Keratinocyte (primary cell): ENCODE measurements around the gene PCDH1. TPM values are rescaled to one million over a fixed set of nuclear protein-coding genes. Genes with fewer than 3 reads are reported as not detected.

ENCODE experiments used
- DNase-seq: peaks from one replicate; pipeline ENCODE4 v3.0.0-alpha.2; 2011; ENCODE audit warnings: low read depth, missing footprints, low spot score
- FAIRE-seq: peaks from 2 replicates; lab custom pipeline; 2011; peaks lifted over from hg19 to GRCh38; lab: Jason Lieb, UNC
- H2AFZ ChIP-seq: 2 replicates; pipeline ENCODE4 v1.6.0; 2012; ENCODE audit warnings: low read length, control low read depth, inconsistent platforms; ENCODE audit not compliant: control insufficient read depth
- H3K27ac ChIP-seq: 2 replicates; pipeline ENCODE4 v1.5.1; 2011; ENCODE audit warnings: low read length; ENCODE audit not compliant: control insufficient read depth, insufficient read depth
- H3K27me3 ChIP-seq: 3 replicates; pipeline ENCODE4 v1.6.0; 2011; ENCODE audit warnings: low read length; ENCODE audit not compliant: control insufficient read depth, insufficient read depth; ENCODE audit errors: extremely low read depth
- H3K36me3 ChIP-seq, 2 experiments: 2 replicates in 1 of 2; 3 replicates in 1 of 2; pipeline ENCODE4 v1.5.1; 2011; ENCODE audit warnings: low read length in 2 of 2, mild to moderate bottlenecking in 1 of 2; ENCODE audit not compliant: control insufficient read depth in 2 of 2, insufficient read depth in 2 of 2; ENCODE audit errors: extremely low read depth in 1 of 2
- H3K4me1 ChIP-seq: 3 replicates; pipeline ENCODE4 v1.5.1; 2011; ENCODE audit warnings: low read length; ENCODE audit not compliant: control insufficient read depth, insufficient read depth; ENCODE audit errors: extremely low read depth
- H3K4me2 ChIP-seq: 3 replicates; pipeline ENCODE4 v1.6.0; 2011; ENCODE audit warnings: low read depth, low read length; ENCODE audit not compliant: control insufficient read depth, insufficient read depth; ENCODE audit errors: extremely low read depth
- H3K4me3 ChIP-seq, 3 experiments: fragments of 200-600 bp in 1 of 3; sonication (generic) in 1 of 3; 2 replicates in 2 of 3; 3 replicates in 1 of 3; pipeline ENCODE4 v1.5.1; 2011 to 2016; ENCODE audit warnings: low read length in 3 of 3, mild to moderate bottlenecking in 3 of 3, control low read depth in 2 of 3, inconsistent platforms in 1 of 3, low read depth in 1 of 3, mixed read lengths in 1 of 3, mixed run types in 1 of 3, moderate library complexity in 1 of 3; ENCODE audit not compliant: control insufficient read depth in 2 of 3, insufficient read depth in 2 of 3; ENCODE audit errors: extremely low read depth in 1 of 3
- H3K79me2 ChIP-seq: 2 replicates; pipeline ENCODE4 v1.6.0; 2012; ENCODE audit warnings: low read length; ENCODE audit not compliant: control insufficient read depth, insufficient read depth
- H3K9ac ChIP-seq: 3 replicates; pipeline ENCODE4 v1.6.0; 2011; ENCODE audit warnings: low read length; ENCODE audit not compliant: control insufficient read depth, insufficient read depth; ENCODE audit errors: extremely low read depth
- H3K9me1 ChIP-seq: 3 replicates; pipeline ENCODE4 v1.6.0; 2011; ENCODE audit warnings: low read length; ENCODE audit not compliant: control insufficient read depth, insufficient read depth; ENCODE audit errors: extremely low read depth
- H3K9me3 ChIP-seq: 2 replicates; pipeline ENCODE4 v1.5.1; 2012; ENCODE audit warnings: low read depth, low read length; ENCODE audit not compliant: control insufficient read depth
- H4K20me1 ChIP-seq: 3 replicates; pipeline ENCODE4 v1.6.0; 2011; ENCODE audit warnings: low read length; ENCODE audit not compliant: control insufficient read depth, insufficient read depth; ENCODE audit errors: extremely low read depth
- EZH2 ChIP-seq: IDR thresholded peaks from one replicate; pipeline ENCODE4 v1.6.1; 2012; ENCODE audit warnings: inconsistent platforms, mild to moderate bottlenecking, low read length, moderate library complexity
- dilution Hi-C: fragments of 300-500 bp; cut with MboI; formaldehyde crosslinking; loops from one replicate; pipeline ENCODE4 v1.7.0; 2020; ENCODE audit warnings: low sequenced_read_pairs; ENCODE audit not compliant: extremely low pct_ligation_motif_present
- polyA plus RNA-seq, 5 experiments: library from polyadenylated mRNA; depleted of rRNA in 3 of 5; stranded (reverse) in 3 of 5; stranded (forward) in 1 of 5; unstranded in 1 of 5; fragments of >200 nt; gene quantifications; 1 replicate in 1 of 5; 2 replicates in 3 of 5; 3 replicates in 1 of 5; pipeline versions ENCODE4 v1.2.1 to v1.2.3, GENCODE V29; 2011 to 2012; ENCODE audit warnings: missing spikeins in 2 of 5, low read depth in 1 of 5, low replicate concordance in 1 of 5
- TF ChIP-seq, protein P1 (sequence below), 3 experiments: IDR thresholded peaks in 1 of 3; conservative IDR thresholded peaks in 1 of 3; optimal IDR thresholded peaks in 1 of 3; 2 replicates in 2 of 3; 3 replicates in 1 of 3; pipeline versions ENCODE3 to v1.5.1; 2011; ENCODE audit warnings: low read length in 3 of 3, mild to moderate bottlenecking in 3 of 3, moderate library complexity in 2 of 3, control low read depth in 1 of 3, inconsistent platforms in 1 of 3; ENCODE audit not compliant: insufficient read depth in 2 of 3; ENCODE audit errors: extremely low read depth in 1 of 3

Gene PCDH1
- polyA plus RNA-seq, 1 donor (not counting 4 experiments of a cell fraction or from before 2014, with no cell fraction given) = 10.0 TPM

DNA sequence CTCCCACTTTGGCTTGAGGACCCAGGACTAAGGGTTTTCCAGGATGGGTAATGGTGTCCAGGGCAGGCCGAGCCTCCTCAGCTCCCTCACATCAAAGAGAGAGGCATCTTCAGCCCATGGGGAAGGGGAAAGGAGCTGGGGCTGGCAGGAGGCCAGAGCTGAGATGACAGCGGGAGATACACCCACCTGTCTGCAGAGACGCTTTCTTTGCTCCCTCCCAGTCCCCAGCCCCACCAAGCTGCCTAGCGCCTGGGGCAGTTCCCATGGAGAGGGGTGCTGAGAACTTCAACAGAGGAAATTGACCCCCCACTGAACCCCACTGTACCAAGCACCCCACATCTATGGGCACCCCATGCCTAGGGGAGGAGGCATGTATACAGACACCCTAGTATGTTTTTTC, 10.6 kb downstream of the PCDH1 start:
- Histone ChIP-seq H3K9me1 (no peaks in the 10 kb centered on the region), H3K4me1 (peaks cover 39% of the 10 kb centered on the region), H2AFZ (no peak overlapping the region), H4K20me1 (no peaks in the 10 kb centered on the region), H3K4me3 (no peak overlapping the region), H3K27ac (no peak overlapping the region), H3K79me2 (no peaks in the 10 kb centered on the region), H3K9me3 (no peaks in the 10 kb centered on the region), H3K9ac (no peak overlapping the region), H3K27me3 (no peaks in the 10 kb centered on the region), H3K36me3 (peaks cover 5 to 14% of the 10 kb centered on the region in 2 experiments), H3K4me2 (no peak overlapping the region)
- no peak for FAIRE-seq
- TF ChIP-seq, protein P1, sequence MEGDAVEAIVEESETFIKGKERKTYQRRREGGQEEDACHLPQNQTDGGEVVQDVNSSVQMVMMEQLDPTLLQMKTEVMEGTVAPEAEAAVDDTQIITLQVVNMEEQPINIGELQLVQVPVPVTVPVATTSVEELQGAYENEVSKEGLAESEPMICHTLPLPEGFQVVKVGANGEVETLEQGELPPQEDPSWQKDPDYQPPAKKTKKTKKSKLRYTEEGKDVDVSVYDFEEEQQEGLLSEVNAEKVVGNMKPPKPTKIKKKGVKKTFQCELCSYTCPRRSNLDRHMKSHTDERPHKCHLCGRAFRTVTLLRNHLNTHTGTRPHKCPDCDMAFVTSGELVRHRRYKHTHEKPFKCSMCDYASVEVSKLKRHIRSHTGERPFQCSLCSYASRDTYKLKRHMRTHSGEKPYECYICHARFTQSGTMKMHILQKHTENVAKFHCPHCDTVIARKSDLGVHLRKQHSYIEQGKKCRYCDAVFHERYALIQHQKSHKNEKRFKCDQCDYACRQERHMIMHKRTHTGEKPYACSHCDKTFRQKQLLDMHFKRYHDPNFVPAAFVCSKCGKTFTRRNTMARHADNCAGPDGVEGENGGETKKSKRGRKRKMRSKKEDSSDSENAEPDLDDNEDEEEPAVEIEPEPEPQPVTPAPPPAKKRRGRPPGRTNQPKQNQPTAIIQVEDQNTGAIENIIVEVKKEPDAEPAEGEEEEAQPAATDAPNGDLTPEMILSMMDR (optimal IDR thresholded peaks at IDR 0.05 in 1 of 3, IDR thresholded peaks at IDR 0.05 in 1 of 3, conservative IDR thresholded peaks at IDR 0.05 in 1 of 3; ENCODE audit: extremely low read depth in 1 of 3, insufficient read depth in 2 of 3, low read length in 3 of 3) = no peak
- no peak for TF ChIP-seq EZH2
- dilution Hi-C loops = no loop called here
- DNase-seq = no peak

DNA sequence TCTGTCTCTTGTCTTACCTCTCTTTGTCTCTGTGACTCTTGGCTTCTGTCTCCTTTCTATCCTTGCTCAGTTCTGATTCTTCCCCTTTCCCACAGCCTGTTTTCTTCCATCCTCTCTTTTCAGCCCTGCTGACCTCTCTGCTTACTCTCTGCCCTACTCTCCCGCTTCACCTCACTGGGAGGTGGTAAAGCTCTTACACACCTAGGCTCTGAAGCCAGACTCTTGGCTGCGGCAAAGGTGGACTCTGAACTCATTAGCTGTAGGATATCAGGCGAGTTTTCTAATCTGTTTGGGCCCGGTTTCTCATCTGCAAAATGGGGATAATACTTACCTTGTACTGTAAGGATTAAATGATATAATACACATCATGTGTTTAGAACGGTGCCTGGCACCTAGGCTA, 11.1 kb downstream of the PCDH1 start:
- FAIRE-seq = no peak
- Histone ChIP-seq H3K4me2 (no peak overlapping the region), H3K27me3 (no peaks in the 10 kb centered on the region), H3K9me1 (no peaks in the 10 kb centered on the region), H3K36me3 (peaks cover 5 to 14% of the 10 kb centered on the region in 2 experiments), H3K9ac (no peak overlapping the region), H3K9me3 (no peaks in the 10 kb centered on the region), H4K20me1 (no peaks in the 10 kb centered on the region), H3K4me3 (no peak overlapping the region), H3K27ac (no peak overlapping the region), H2AFZ (no peak overlapping the region), H3K4me1 (peaks cover 39% of the 10 kb centered on the region), H3K79me2 (no peaks in the 10 kb centered on the region)
- no peak for DNase-seq
- TF ChIP-seq, protein P1 (optimal IDR thresholded peaks at IDR 0.05 in 1 of 3, IDR thresholded peaks at IDR 0.05 in 1 of 3, conservative IDR thresholded peaks at IDR 0.05 in 1 of 3; ENCODE audit: extremely low read depth in 1 of 3, insufficient read depth in 2 of 3, low read length in 3 of 3) = no peak
- no peak for TF ChIP-seq EZH2
- dilution Hi-C loops = no loop called here
